Measurements from ENCODE around the gene NRCAM. TPM values are rescaled to one million over a fixed set of nuclear protein-coding genes. Genes with fewer than 3 reads are reported as not detected.
A peak's percentile ranks its signal among the peaks of the same experiment; 100 is the strongest.

NRCAM gene
- total RNA-seq, 1 experiment from 2014 or later: 2.7 TPM

GRCh38 chr7:108245523-108246226 is 210.6 kb downstream of the NRCAM start:
- POLR2A ChIA-PET: no interaction called here

GRCh38 chr7:108244110-108244509 is 212.1 kb downstream of the NRCAM start:
- no peak for ATAC-seq
- Mint-ChIP-seq H3K4me3 (no peak overlapping the region), H3K4me1 (peaks cover 26% of the 10 kb centered on the region), H3K9me3 (peaks cover 12% of the 10 kb centered on the region), H3K27ac (no peak overlapping the region), H3K36me3 (no peaks in the 10 kb centered on the region), H3K27me3 (ENCODE audit: low read depth) (no peaks in the 10 kb centered on the region)
- no peak for DNase-seq (ENCODE audit: low spot score)
- ChIA-PET POLR2A (no interaction called here), CTCF (no interaction called here)
- no peak for TF ChIP-seq CBFB (CRISPR knock-in tag; IDR thresholded peaks at IDR 0.05; ENCODE audit: low read depth)

More at GRCh38 chr7:108245523-108246226, 210.6 kb downstream of the NRCAM start:
- Mint-ChIP-seq H3K4me3 (no peak overlapping the region), H3K4me1 (peaks cover 13% of the 10 kb centered on the region), H3K36me3 (no peaks in the 10 kb centered on the region), H3K27me3 (ENCODE audit: low read depth) (no peaks in the 10 kb centered on the region), H3K9me3 (peaks cover 12% of the 10 kb centered on the region), H3K27ac (no peak overlapping the region)
- TF ChIP-seq ZBTB43 (CRISPR knock-in tag; IDR thresholded peaks at IDR 0.05) (no peak), AR (CRISPR knock-in tag; IDR thresholded peaks at IDR 0.05) (no peak), MYBL2 (CRISPR knock-in tag; IDR thresholded peaks at IDR 0.05) (no peak), NFYB (CRISPR knock-in tag; conservative IDR thresholded peaks at IDR 0.05; ENCODE audit: low read depth) (no peak), PRRX2 (CRISPR knock-in tag; IDR thresholded peaks at IDR 0.05) (no peak), EMX1 (CRISPR knock-in tag; IDR thresholded peaks at IDR 0.05) (no peak), NFATC4 (CRISPR knock-in tag; IDR thresholded peaks at IDR 0.05) (no peak)
- no peak for DNase-seq (ENCODE audit: low spot score)
- ATAC-seq: no peak
- CTCF ChIA-PET: no interaction called here

GRCh38 chr7:108239501-108240225 is 216.6 kb downstream of the NRCAM start:
- ChIA-PET CTCF (interaction anchor here (0.6 kb wide), 1 partner anchor 146 kb away, joined by 3 read pairs; no protein-coding TSS in a partner anchor), POLR2A (interaction anchor here (0.6 kb wide), 1 partner anchor 217 kb away, joined by 4 read pairs; no protein-coding TSS in a partner anchor)
- TF ChIP-seq ZNF121 (CRISPR knock-in tag; IDR thresholded peaks at IDR 0.05) (no peak), GRHL2 (CRISPR knock-in tag; IDR thresholded peaks at IDR 0.05; ENCODE audit: insufficient replicate concordance, severe bottlenecking) (no peak), PRDM15 (CRISPR knock-in tag; IDR thresholded peaks at IDR 0.05) (no peak), RELA (CRISPR knock-in tag; IDR thresholded peaks at IDR 0.05; ENCODE audit: borderline replicate concordance) (no peak), IRF2 (CRISPR knock-in tag; IDR thresholded peaks at IDR 0.05; ENCODE audit: borderline replicate concordance, low read depth) (no peak), ZNF219 (CRISPR knock-in tag; IDR thresholded peaks at IDR 0.05; ENCODE audit: borderline replicate concordance) (no peak)
- Mint-ChIP-seq H3K27me3 (ENCODE audit: low read depth) (no peaks in the 10 kb centered on the region), H3K4me1 (peaks cover 61% of the 10 kb centered on the region), H3K27ac (no peak overlapping the region), H3K36me3 (no peaks in the 10 kb centered on the region), H3K9me3 (no peaks in the 10 kb centered on the region), H3K4me3 (no peak overlapping the region)
- no peak for DNase-seq (ENCODE audit: low spot score)
- ATAC-seq: peak; percentile 67
